Esophagus squamous epithelium (tissue), 5 donors: Measurements from ENCODE around the gene CTSF. TPM values are rescaled to one million over a fixed set of nuclear protein-coding genes. Genes with fewer than 3 reads are reported as not detected.
"Not testable (repeated sequence)": the region's sequence is repeated elsewhere in the genome, so short reads cannot be mapped to it uniquely, and the experiment has no call there.

Source experiments
- DNase-seq: peaks from one replicate; lab custom pipeline; 2025; lab: John Stamatoyannopoulos, UW
- H3K27ac ChIP-seq, 4 donors: fragments of 200-600 bp; sonication (generic); one replicate each; pipeline ENCODE4 v1.5.1; 2016 to 2019; ENCODE audit warnings: mild to moderate bottlenecking in 1 of 4
- H3K27me3 ChIP-seq, 4 donors: fragments of 200-600 bp; sonication (generic); 1 replicate in 3 of 4; 2 replicates in 1 of 4; pipeline versions ENCODE4 v1.5.1 to v1.6.0; 2017 to 2021; ENCODE audit warnings: antibody characterized with exemption in 1 of 4
- H3K36me3 ChIP-seq, 3 donors: fragments of 200-600 bp; sonication (generic); one replicate each; pipeline ENCODE4 v1.5.1; 2016 to 2019
- H3K4me1 ChIP-seq, 3 donors: fragments of 200-600 bp; sonication (generic); one replicate each; pipeline ENCODE4 v1.5.1; 2017 to 2019
- H3K4me3 ChIP-seq, 4 donors: fragments of 200-600 bp; sonication (generic); 1 replicate in 3 of 4; 2 replicates in 1 of 4; pipeline ENCODE4 v1.5.1; 2016 to 2019; ENCODE audit warnings: mild to moderate bottlenecking in 2 of 4, moderate library complexity in 1 of 4
- H3K9me3 ChIP-seq, 3 donors: fragments of 200-600 bp; sonication (generic); one replicate each; pipeline ENCODE4 v1.5.1; 2016 to 2019
- CTCF ChIP-seq, 6 experiments: fragments of 450-650 bp in 4 of 6; fragments of 200-600 bp in 2 of 6; sonication (generic) in 2 of 6; IDR thresholded peaks; one replicate each; pipeline ENCODE4 v1.5.1; 2016 to 2019; ENCODE audit warnings: antibody characterized with exemption in 6 of 6, mild to moderate bottlenecking in 4 of 6, moderate library complexity in 4 of 6
- POLR2A ChIP-seq, 4 donors: fragments of 450-650 bp; IDR thresholded peaks; one replicate each; pipeline ENCODE4 v1.6.1; 2017; ENCODE audit warnings: antibody characterized with exemption in 4 of 4, mild to moderate bottlenecking in 4 of 4, moderate library complexity in 3 of 4
- WGBS, 2 donors: methylation state at CpG; one replicate each; pipeline ENCODE4 v1.1.5; 2018; 5-methylcytosine and 5-hydroxymethylcytosine counted together
- intact Hi-C: fragments of 100-400 bp; cut with DNase I; formaldehyde crosslinking; loops from one replicate; pipeline ENCODE4 v1.15.0; 2022
- total RNA-seq, 4 donors: library from RNA; depleted of rRNA; stranded (reverse); fragments of >200 nt; gene quantifications; one replicate each; pipeline ENCODE4 v1.1.0, GENCODE V29; 2016
- donor health status: DM: yes; HTN: yes; CAD: no.

CTSF gene
- total RNA-seq, 4 donors from 2014 or later: 3.3 to 47.3 (median 13.0) TPM

GRCh38 chr11:66593303-66593635, 24.9 kb upstream of the CTSF start:
- no peak for DNase-seq
- no peak for TF ChIP-seq POLR2A (IDR thresholded peaks at IDR 0.05)
- no peak for TF ChIP-seq CTCF (IDR thresholded peaks at IDR 0.05)
- Histone ChIP-seq H3K4me3 (peak overlapping the region; percentile 44 to 81 (median 74)), H3K4me1 (peaks cover 18 to 44% (median 28%) of the 10 kb centered on the region in 3 donors), H3K36me3 (no peaks in the 10 kb centered on the region), H3K27me3 (no peaks in the 10 kb centered on the region), H3K9me3 (no peaks in the 10 kb centered on the region), H3K27ac (peak overlapping the region; percentile 75 to 94 (median 90))
- WGBS, 2 donors: 7 to 13% methylated on average over 4 to 12 of the region's 12 CpGs
- intact Hi-C loops: no loop called here

- WGBS, 2 donors: 27% methylated on average over 35 of the region's 68 CpGs; no CpG with 5 or more reads in 1 of the 2 donors
- no peaks in the 10 kb centered on the region for H3K27me3 ChIP-seq
- peak within 1 kb of the TSS; percentile 75 to 94 (median 90) for H3K27ac ChIP-seq
- peaks cover 18 to 44% (median 28%) of the 10 kb centered on the region in 3 donors for H3K4me1 ChIP-seq
- intact Hi-C loops: no loop called here
- H3K4me3 ChIP-seq: peak within 1 kb of the TSS; percentile 44 to 81 (median 74)
- no peaks in the 10 kb centered on the region for H3K9me3 ChIP-seq
- TF ChIP-seq CTCF (IDR thresholded peaks at IDR 0.05) (peak; percentile 56 to 83 (median 72)), POLR2A (IDR thresholded peaks at IDR 0.05) (peak in 3 of 4 donors; percentile 67 to 92 (median 74))
- DNase-seq: peak; percentile 76
- no peaks in the 10 kb centered on the region for H3K36me3 ChIP-seq
These were observed 24.3 kb upstream of the CTSF start, which contains the start of the genes CCDC87 and CCS for GRCh38 chr11:66592457-66593302. CCDC87 (minus strand) TSS chr11:66593063; CDS start chr11:66593015, 48 bp downstream. CCS (plus strand) TSS chr11:66593185; CDS start chr11:66593262, 77 bp downstream.

GRCh38 chr11:66591175-66591574, 22.8 kb upstream of the CTSF start:
- H3K36me3 ChIP-seq: no peaks in the 10 kb centered on the region
- peaks cover 18 to 42% (median 28%) of the 10 kb centered on the region in 3 donors for H3K4me1 ChIP-seq
- TF ChIP-seq POLR2A (IDR thresholded peaks at IDR 0.05): no peak
- TF ChIP-seq CTCF (IDR thresholded peaks at IDR 0.05): no peak
- H3K4me3 ChIP-seq: no peak overlapping the region
- intact Hi-C loops: no loop called here
- no peak overlapping the region for H3K27ac ChIP-seq
- 64 to 100% methylated on average over 1 to 2 of the region's 2 CpGs for WGBS, 2 donors
- no peak for DNase-seq
- no peaks in the 10 kb centered on the region for H3K27me3 ChIP-seq
- H3K9me3 ChIP-seq: no peaks in the 10 kb centered on the region

- no peak for DNase-seq
- intact Hi-C loops: no loop called here
- H3K27me3 ChIP-seq: no peaks in the 10 kb centered on the region
- no peak overlapping the region for H3K27ac ChIP-seq
- no peak for TF ChIP-seq CTCF (IDR thresholded peaks at IDR 0.05)
- no peak for TF ChIP-seq POLR2A (IDR thresholded peaks at IDR 0.05)
- no peak overlapping the region for H3K4me3 ChIP-seq
- no peaks in the 10 kb centered on the region for H3K9me3 ChIP-seq
- no peaks in the 10 kb centered on the region for H3K36me3 ChIP-seq
- peaks cover 18 to 31% (median 22%) of the 10 kb centered on the region in 3 donors for H3K4me1 ChIP-seq
- 97 to 98% methylated on average over 5 to 7 of the region's 7 CpGs for WGBS, 2 donors
These were observed 21.7 kb upstream of the CTSF start for GRCh38 chr11:66589996-66590675.

- intact Hi-C loops, H3K36me3 ChIP-seq, DNase-seq, H3K27me3 ChIP-seq, H3K27ac ChIP-seq, H3K4me3 ChIP-seq, H3K9me3 ChIP-seq: not testable (repeated sequence)
- peaks cover 14 to 23% (median 18%) of the 10 kb centered on the region in 3 donors for H3K4me1 ChIP-seq
- 58 to 74% methylated on average over 2 of the region's 2 CpGs for WGBS, 2 donors
These were observed 20.9 kb upstream of the CTSF start for GRCh38 chr11:66589315-66589714.
